WERI-Rb-1 (cell line): ENCODE data around the gene STAB2.
A peak's percentile ranks its signal among the peaks of the same experiment; 100 is the strongest.

Source experiments
- DNase-seq: peaks from one replicate; pipeline ENCODE4 v3.0.0-alpha.2; 2020
- H3K27ac ChIP-seq: fragments of 250-450 bp; sonication (Bioruptor Pico); 2 replicates; pipeline ENCODE4 v1.5.1; 2020; ENCODE audit warnings: mild to moderate bottlenecking, moderate library complexity
- H3K27me3 ChIP-seq: fragments of 250-450 bp; sonication (Bioruptor Pico); 2 replicates; pipeline ENCODE4 v1.5.1; 2021; ENCODE audit warnings: mild to moderate bottlenecking, low read depth, moderate library complexity; ENCODE audit not compliant: insufficient read depth, severe bottlenecking
- H3K36me3 ChIP-seq: fragments of 250-450 bp; sonication (Bioruptor Pico); 2 replicates; pipeline ENCODE4 v1.5.1; 2020; ENCODE audit warnings: mild to moderate bottlenecking, moderate library complexity
- H3K4me3 ChIP-seq: 2 replicates; pipeline ENCODE4 v1.5.1; 2011; ENCODE audit warnings: low read depth, mild to moderate bottlenecking, control low read depth, low read length
- H3K9me3 ChIP-seq: fragments of 250-450 bp; sonication (Bioruptor Pico); 2 replicates; pipeline ENCODE4 v1.5.1; 2021; ENCODE audit warnings: mild to moderate bottlenecking, moderate library complexity; ENCODE audit not compliant: severe bottlenecking
- CTCF ChIP-seq: IDR thresholded peaks from 2 replicates; pipeline ENCODE4 v1.5.1; 2011; ENCODE audit warnings: low read depth, mild to moderate bottlenecking, control low read depth, inconsistent platforms, low read length

Gene STAB2

GRCh38 chr12:103737881-103738280 lies 150.8 kb downstream of the STAB2 start:
- Histone ChIP-seq H3K9me3 (no peaks in the 10 kb centered on the region), H3K36me3 (no peaks in the 10 kb centered on the region), H3K4me3 (no peak overlapping the region), H3K27me3 (no peaks in the 10 kb centered on the region), H3K27ac (no peak overlapping the region)
- TF ChIP-seq CTCF: no peak
- DNase-seq: no peak

GRCh38 chr12:103742349-103742932 lies 155.4 kb downstream of the STAB2 start:
- H3K4me3 ChIP-seq: no peak overlapping the region
- no peak for DNase-seq
- no peaks in the 10 kb centered on the region for H3K9me3 ChIP-seq
- no peaks in the 10 kb centered on the region for H3K36me3 ChIP-seq
- H3K27ac ChIP-seq: no peak overlapping the region
- TF ChIP-seq CTCF: no peak
- H3K27me3 ChIP-seq: no peaks in the 10 kb centered on the region

GRCh38 chr12:103743788-103744187 lies 156.7 kb downstream of the STAB2 start:
- H3K27me3 ChIP-seq: no peaks in the 10 kb centered on the region
- no peaks in the 10 kb centered on the region for H3K9me3 ChIP-seq
- no peak overlapping the region for H3K4me3 ChIP-seq
- H3K36me3 ChIP-seq: no peaks in the 10 kb centered on the region
- no peak for DNase-seq
- H3K27ac ChIP-seq: no peak overlapping the region
- TF ChIP-seq CTCF: no peak

- DNase-seq: peak; percentile 52
- no peak overlapping the region for H3K4me3 ChIP-seq
- no peaks in the 10 kb centered on the region for H3K27me3 ChIP-seq
- H3K27ac ChIP-seq: no peak overlapping the region
- no peaks in the 10 kb centered on the region for H3K9me3 ChIP-seq
- peak; percentile 40; the same call in 1 of the 2 replicates for TF ChIP-seq CTCF
- H3K36me3 ChIP-seq: no peaks in the 10 kb centered on the region
Measured at GRCh38 chr12:103745962-103746361, 158.9 kb downstream of the STAB2 start.

GRCh38 chr12:103748002-103748401 lies 160.9 kb downstream of the STAB2 start:
- DNase-seq: no peak
- H3K9me3 ChIP-seq: no peaks in the 10 kb centered on the region
- TF ChIP-seq CTCF: no peak
- H3K27me3 ChIP-seq: no peaks in the 10 kb centered on the region
- no peak overlapping the region for H3K4me3 ChIP-seq
- H3K36me3 ChIP-seq: no peaks in the 10 kb centered on the region
- no peak overlapping the region for H3K27ac ChIP-seq

- H3K9me3 ChIP-seq: no peaks in the 10 kb centered on the region
- no peaks in the 10 kb centered on the region for H3K27me3 ChIP-seq
- H3K4me3 ChIP-seq: no peak overlapping the region
- TF ChIP-seq CTCF: no peak
- H3K36me3 ChIP-seq: no peaks in the 10 kb centered on the region
- no peak overlapping the region for H3K27ac ChIP-seq
- DNase-seq: no peak
Measured at GRCh38 chr12:103748875-103749274, 161.8 kb downstream of the STAB2 start.
